ENCODE data around the gene AKAP14.
A peak's percentile ranks its signal among the peaks of the same experiment; 100 is the strongest.
"Not testable (repeated sequence)": the region's sequence is repeated elsewhere in the genome, so short reads cannot be mapped to it uniquely, and the experiment has no call there.

Gene AKAP14

DNA sequence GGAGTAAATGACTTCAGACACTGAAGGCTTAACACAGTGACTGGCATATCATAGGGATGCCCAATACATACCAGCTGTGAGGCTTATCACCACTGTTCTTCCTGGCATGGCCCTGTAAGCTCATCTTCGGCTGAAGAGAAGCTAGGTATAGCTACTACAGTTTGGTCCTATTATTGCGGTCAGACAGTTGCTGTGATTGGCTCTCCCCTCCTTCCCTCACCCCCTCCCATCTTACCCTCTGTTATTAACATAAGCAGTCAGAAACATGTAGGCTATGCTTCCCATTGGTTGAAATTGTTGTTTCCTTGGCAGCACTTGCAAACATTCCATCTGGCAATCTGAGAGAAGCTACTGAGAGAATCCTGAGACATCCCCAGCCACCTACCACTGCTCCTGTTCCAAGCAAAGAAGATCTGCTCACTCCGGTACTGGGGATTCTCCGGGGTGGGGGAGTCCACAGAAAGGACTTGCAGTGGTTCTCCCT, at the start of gene AKAP14:
Gene AKAP14 (plus strand): TSS at position 51 of the 484 bp plus-strand sequence. CDS start 7,331 bp downstream, outside the sequence.
- no peaks in the 10 kb centered on the region for H3K4me1 Mint-ChIP-seq
- H3K9me3 Mint-ChIP-seq: no peaks in the 10 kb centered on the region
- no peak within 1 kb of the TSS for H3K4me3 Mint-ChIP-seq
- no peak for ATAC-seq
- no peaks in the 10 kb centered on the region for H3K27me3 Mint-ChIP-seq
- DNase-seq: no peak
- H3K27ac Mint-ChIP-seq: no peak within 1 kb of the TSS

DNA sequence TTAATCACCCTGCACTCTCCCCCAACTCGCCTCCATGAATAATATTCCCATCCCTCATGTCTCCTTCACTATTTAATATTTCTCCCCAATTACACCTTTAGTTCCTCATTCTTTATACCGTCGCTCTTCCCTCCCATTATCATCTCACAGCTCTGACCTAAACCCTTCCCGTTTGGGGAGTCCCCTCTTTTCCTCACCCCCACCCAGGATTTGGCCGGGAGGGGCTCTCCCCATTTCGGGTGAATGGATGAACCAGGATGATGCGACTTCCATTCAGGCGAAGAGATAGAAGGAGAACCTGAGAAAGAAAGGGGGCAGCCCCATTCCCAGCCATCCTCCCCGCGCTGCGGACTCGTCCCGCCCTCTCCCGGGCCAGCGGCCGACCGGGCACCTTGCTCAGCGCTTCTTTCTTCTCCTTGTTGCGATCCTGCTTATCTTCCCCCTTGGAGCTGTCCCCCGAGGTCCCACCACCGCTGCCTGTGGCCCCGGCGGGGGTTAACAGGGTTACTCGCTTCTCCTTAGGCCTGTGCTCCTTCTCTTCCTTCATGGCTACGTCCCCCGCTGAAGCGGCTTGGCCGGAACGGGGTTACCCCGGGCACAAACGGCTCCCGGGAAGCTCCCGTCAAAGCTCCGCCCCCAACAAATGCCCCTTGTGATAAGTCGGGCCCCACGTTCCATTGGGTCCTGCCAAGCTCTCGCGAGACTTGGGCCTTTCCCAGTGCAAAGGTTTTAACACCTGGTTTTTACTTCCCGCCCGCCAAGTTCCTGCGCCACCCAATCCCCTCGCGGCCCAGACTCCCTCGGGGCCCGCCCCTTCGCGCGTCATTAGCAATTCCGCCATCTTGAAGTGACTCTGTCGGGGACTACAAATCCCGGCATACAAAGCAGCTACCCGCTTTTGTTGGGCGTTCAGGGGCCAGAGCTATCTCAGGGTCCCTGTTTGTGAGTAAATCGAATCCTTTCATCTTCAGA, 43.0 kb upstream of the AKAP14 start, which contains the start of gene UPF3B:
Gene UPF3B (minus strand): TSS at position 582 of the 972 bp plus-strand sequence. CDS start 35 bp downstream, at position 547.
- ATAC-seq (peak; percentile 97), DNase-seq (peak; percentile 89 to 95)
- peaks cover 8% of the 10 kb centered on the region for H3K27me3 Mint-ChIP-seq
- no peaks in the 10 kb centered on the region for H3K9me3 Mint-ChIP-seq
- H3K27ac Mint-ChIP-seq: peak within 1 kb of the TSS; percentile 99
- no peaks in the 10 kb centered on the region for H3K4me1 Mint-ChIP-seq
- peak within 1 kb of the TSS; percentile 98 to 99 for H3K4me3 Mint-ChIP-seq

DNA sequence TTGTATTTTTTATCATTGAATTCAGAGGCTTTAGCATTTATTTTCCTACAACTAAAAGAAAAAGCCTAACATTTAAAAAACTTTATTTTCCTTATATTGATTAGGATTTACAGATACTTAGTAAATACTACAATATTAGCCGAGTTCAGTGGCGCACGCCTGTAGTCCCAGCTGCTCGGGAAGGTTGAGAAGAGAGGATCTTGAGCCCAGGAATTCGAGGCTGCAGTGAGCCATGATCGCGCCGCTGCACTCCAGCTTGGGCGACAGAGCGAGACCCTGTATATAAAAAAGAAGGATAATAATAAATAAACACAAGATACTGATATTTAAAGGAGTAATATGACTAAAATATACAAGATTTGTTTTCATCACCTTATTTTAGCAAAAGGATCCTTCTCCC, 42.2 kb upstream of the AKAP14 start:
- no peak for ATAC-seq
- Mint-ChIP-seq H3K27ac (peak overlapping the region in 1 of 2 donors; percentile 99), H3K27me3 (peaks cover 8% of the 10 kb centered on the region), H3K4me3 (peak overlapping the region; percentile 98 to 99), H3K9me3 (no peaks in the 10 kb centered on the region), H3K4me1 (no peaks in the 10 kb centered on the region)
- no peak for DNase-seq

DNA sequence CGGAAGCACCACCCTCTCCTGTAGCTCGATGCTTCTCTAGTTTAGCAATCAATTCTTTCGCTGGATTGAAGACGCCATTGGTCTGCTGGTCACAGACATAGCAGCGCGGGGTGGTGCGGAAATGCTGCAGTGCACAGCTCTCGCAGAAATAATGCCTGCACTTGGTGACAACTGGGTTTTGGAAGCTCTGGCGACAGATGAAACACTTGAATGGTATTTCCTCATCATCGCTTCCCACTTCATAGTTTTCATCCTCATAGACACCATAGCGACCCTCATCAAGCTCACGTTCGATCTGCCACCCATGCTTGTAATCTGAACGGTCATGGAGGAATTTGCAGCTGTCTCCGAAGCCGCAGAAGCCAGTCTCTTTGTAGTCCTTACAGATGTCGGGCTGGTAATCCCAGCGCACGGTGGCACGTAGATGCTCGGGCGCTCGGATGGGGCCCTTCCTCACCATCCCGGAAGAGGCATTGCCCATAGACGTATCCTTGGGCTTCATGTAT, 25.0 kb upstream of the AKAP14 start:
- peaks cover 6% of the 10 kb centered on the region for H3K4me1 Mint-ChIP-seq
- no peaks in the 10 kb centered on the region for H3K9me3 Mint-ChIP-seq
- ATAC-seq (peak; percentile 34), DNase-seq (peak; percentile 8 to 26)
- H3K4me3 Mint-ChIP-seq: peak overlapping the region; percentile 91 to 99
- H3K27ac Mint-ChIP-seq: peak overlapping the region; percentile 95 to 98
- H3K27me3 Mint-ChIP-seq: no peaks in the 10 kb centered on the region

DNA sequence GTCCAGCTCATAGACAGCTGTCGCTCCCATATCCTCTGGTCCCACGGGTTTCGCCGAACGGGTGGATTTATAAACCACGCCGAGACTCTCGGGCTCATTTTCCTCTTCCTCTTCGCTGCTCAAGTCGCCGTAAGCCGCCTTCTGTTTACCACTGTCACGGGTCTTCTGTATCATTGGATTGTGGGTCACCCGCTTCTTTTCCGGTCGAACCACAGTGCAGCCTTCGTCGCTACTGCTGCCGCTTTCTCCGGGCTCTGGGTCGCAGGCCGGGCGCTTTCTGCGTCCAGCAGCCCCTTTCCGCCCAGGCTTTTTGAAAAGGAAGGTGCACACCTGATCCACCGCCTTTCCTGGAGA, 24.5 kb upstream of the AKAP14 start:
- DNase-seq (no peak), ATAC-seq (peak; percentile 58)
- H3K27me3 Mint-ChIP-seq: no peaks in the 10 kb centered on the region
- H3K27ac Mint-ChIP-seq: peak overlapping the region; percentile 95 to 98
- peak overlapping the region; percentile 91 to 99 for H3K4me3 Mint-ChIP-seq
- H3K9me3 Mint-ChIP-seq: no peaks in the 10 kb centered on the region
- H3K4me1 Mint-ChIP-seq: peaks cover 6% of the 10 kb centered on the region

DNA sequence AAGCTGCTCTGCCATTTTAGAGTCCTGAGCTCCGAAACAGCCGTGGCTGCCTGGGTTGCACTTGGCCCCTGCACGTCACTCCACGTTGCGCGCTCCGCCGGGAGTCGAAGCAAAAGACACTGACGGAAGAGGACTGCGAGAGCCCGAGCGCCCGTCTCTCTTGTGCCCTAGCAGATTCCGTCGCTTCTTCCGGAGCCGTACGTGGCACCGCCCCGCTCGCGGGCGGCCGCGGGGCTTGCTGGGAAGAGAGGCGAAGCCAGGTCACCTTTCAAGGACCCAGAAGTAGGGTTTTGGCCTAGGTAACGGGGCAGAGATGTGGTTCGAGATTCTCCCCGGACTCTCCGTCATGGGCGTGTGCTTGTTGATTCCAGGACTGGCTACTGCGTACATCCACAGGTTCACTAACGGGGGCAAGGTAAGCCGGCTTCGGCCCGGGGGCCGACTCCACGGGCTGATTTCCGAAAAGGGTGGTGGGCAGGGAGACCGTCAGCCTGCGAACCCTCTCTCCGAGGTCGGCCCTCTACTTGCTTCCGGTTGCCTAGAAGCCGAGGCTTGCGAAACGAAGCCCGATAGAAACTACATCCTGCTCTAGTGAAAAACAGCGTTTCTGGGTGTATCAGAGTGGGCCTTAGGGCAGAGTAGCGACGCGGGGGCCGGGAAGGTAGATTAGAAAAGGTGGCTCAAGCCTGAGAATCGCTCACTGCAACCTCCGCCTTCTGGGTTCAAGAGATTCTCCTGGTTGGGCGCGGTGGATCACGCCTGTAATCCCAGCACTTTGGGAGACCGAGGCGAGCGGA, 23.9 kb upstream of the AKAP14 start, which contains the start of the genes NDUFA1 and RNF113A:
Gene NDUFA1 (plus strand): TSS at position 234 of the 797 bp plus-strand sequence. CDS start 80 bp downstream, at position 314.
Gene RNF113A (minus strand): TSS at position 135 of the 797 bp plus-strand sequence. CDS start 120 bp downstream, at position 15.
- no peaks in the 10 kb centered on the region for H3K9me3 Mint-ChIP-seq
- no peaks in the 10 kb centered on the region for H3K27me3 Mint-ChIP-seq
- H3K27ac Mint-ChIP-seq: peak within 1 kb of the TSS; percentile 95 to 99
- peaks cover 6% of the 10 kb centered on the region for H3K4me1 Mint-ChIP-seq
- DNase-seq: peak; percentile 82 to 90
- peak; percentile 94 for ATAC-seq
- peak within 1 kb of the TSS; percentile 91 to 99 for H3K4me3 Mint-ChIP-seq

DNA sequence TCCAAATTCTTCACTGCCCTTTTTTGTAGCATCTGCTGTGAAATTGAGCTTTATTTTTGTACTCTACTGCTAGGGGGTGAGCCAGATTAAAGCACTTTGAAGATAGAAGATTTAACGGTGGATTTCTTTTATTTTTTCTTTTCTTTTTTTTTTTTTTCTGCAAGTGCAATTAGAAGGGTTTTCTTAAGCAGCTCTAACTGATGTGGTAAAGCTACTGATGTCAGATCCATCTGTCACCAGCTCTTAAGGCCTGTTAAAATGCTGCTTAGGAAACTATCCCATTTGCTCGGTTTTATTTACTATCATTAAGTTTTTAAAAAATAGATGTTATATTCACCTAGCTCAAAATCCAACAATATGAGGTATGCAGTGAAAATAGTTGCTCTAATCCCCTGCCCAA, 17.0 kb upstream of the AKAP14 start:
- DNase-seq (no peak), ATAC-seq (no peak)
- H3K4me3 Mint-ChIP-seq: no peak overlapping the region
- H3K9me3 Mint-ChIP-seq: no peaks in the 10 kb centered on the region
- peaks cover 25% of the 10 kb centered on the region for H3K4me1 Mint-ChIP-seq
- no peaks in the 10 kb centered on the region for H3K27me3 Mint-ChIP-seq
- H3K27ac Mint-ChIP-seq: peak overlapping the region in 1 of 2 donors; percentile 33

DNA sequence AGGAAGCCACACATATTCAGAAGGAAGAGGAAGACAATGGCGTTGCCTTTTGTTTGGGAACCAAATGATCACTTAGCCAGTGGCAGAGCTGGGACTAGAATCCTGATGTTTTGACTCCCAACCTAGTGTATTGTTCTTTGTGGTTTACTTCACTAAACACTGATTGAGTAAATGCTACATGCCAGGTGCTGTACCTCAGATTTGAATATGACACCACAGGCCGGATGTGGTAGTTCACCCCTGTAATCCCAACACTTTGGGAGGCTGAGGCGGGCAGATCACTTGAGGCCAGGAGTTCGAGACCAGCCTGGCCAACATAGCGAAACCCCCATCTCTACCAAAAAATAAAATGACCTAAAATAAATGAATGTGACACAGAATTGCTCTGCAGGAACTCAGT, 15.6 kb upstream of the AKAP14 start:
- DNase-seq: no peak

DNA sequence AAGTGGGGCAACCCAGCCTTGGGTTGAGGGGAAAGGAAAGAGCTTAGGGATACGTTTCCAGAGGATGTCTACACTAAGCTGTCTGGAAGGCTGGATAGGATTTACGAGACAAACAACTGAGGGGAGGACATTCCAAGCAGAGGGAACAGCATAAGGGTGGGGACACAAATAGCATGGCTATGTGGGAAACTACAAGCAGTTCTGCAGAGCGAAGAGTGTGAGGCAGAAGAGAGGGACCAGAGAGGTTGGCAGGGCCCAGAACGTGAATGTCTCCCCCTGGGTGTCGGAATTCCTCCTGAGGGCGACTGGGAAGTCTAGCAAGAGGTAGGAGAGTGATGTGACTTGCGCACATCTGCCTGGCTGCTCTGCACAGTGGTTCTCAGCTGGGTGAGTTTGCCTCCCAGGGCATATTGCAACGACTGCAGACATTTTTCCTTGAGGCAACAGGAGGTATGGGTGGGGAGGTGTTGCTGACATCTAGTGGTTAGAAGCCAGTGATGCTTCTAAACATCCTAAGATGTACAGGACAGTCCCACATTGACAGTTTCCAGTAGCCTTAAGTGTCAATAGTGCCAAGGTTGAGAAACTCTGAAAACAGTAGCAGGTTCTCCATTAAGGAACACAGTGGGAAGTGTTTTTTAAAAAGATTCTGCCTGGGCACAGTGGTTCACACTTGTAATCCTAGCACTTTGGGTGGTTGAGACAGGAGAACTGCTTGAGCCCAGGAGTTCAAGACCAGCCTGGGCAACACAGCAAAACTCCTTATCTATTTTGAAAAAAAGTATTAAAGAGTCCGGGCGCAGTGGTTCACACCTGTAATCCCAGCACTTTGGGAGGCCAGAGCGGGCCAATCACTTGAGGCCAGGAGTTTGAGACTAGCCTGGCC, 14.9 kb upstream of the AKAP14 start:
- peak; percentile 15 to 30 for DNase-seq
- Mint-ChIP-seq H3K4me1 (peaks cover 25% of the 10 kb centered on the region), H3K9me3 (no peaks in the 10 kb centered on the region), H3K27ac (no peak overlapping the region), H3K27me3 (no peaks in the 10 kb centered on the region), H3K4me3 (no peak overlapping the region)
- peak; percentile 94 for ATAC-seq

More for the DNA sequence above, 15.6 kb upstream of the AKAP14 start:
- Mint-ChIP-seq H3K27ac (no peak overlapping the region), H3K4me3 (no peak overlapping the region), H3K9me3 (no peaks in the 10 kb centered on the region), H3K27me3 (no peaks in the 10 kb centered on the region), H3K4me1 (peaks cover 25% of the 10 kb centered on the region)
- peak; percentile 23 for ATAC-seq

DNA sequence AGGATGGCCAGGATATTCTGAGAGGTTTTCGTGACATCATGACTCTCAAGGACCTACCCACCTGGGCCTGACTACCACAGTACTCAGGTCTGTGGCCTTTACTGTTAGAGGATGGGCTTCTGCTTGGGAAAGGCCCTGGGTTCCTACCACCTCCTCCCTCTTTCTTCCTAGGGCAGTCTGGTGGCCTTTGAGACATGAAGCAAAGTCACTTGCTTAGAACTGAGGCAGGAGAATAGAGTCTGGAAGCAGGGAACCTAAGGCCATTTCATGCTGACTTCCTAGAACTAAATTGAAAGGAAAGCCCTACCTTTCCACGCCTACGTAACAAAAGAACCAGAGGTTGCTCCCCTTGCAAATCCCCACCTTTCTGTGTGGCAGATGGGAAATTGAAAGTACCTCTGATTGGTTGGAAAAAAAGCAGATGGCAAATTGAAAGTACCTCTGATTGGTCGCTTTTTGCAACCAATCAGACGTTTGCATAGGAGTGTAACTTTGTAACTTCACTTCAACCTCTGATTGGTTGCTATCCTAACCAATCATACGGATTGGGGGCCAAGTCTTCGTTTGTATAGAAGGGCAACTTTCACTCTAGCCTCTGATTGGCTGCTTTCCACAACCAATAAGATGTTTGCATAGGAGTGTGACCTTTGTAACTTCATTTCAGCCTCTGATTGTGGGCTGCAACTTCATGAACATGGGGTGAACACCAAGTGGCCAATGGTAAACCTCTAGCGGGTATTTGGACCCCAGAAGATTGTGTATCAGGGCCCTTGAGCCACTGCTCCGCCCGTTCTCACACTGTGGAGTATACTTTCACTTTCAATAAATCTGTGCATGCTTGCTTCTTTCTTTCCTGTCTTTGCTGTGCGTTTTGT, 9.9 kb upstream of the AKAP14 start:
- peak; percentile 64 for ATAC-seq
- peak overlapping the region; percentile 33 to 37 for H3K4me3 Mint-ChIP-seq
- no peak overlapping the region for H3K27ac Mint-ChIP-seq
- peaks cover 9% of the 10 kb centered on the region for H3K4me1 Mint-ChIP-seq
- DNase-seq: peak; percentile 6 to 21
- no peaks in the 10 kb centered on the region for H3K9me3 Mint-ChIP-seq
- H3K27me3 Mint-ChIP-seq: peaks cover 7% of the 10 kb centered on the region

DNA sequence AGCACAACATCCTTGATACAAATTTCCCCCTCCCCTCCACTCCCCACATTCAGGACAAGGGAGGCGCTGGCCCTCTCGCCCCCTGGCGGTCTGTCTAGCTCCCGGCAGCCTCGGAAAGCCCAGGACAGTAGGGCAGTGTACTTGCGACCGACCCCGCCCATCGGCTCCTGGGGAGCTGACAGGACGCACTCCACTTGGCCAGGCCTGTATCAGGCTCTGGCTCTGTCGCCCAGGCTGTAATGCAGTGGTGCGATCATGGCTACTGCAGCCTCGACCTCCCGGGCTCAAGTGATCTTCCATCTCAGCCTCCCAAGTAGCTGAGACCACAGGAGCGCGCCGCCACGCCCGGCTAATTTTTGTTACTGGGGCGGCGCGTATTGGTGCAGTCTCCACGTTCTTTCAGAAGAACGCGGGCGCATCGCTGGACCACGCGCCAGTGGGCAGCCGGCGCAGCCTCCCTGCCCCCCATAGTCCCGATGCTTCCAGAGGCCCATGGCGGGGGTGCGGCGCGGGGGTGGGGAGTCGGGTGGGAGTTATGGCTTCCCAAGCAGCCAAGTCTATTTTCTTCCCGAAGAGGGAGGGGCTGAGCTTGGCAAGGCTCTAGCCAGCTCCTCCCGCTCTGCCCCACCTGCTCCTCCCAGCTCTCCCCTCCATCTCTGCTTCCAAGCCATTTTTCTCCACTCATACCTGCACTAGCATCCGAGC, 7.8 kb upstream of the AKAP14 start:
- no peak overlapping the region for H3K27ac Mint-ChIP-seq
- DNase-seq (peak; percentile 63 to 73), ATAC-seq (peak; percentile 95)
- peaks cover 7% of the 10 kb centered on the region for H3K27me3 Mint-ChIP-seq
- no peaks in the 10 kb centered on the region for H3K9me3 Mint-ChIP-seq
- peaks cover 9% of the 10 kb centered on the region for H3K4me1 Mint-ChIP-seq
- H3K4me3 Mint-ChIP-seq: peak overlapping the region; percentile 60 to 74

DNA sequence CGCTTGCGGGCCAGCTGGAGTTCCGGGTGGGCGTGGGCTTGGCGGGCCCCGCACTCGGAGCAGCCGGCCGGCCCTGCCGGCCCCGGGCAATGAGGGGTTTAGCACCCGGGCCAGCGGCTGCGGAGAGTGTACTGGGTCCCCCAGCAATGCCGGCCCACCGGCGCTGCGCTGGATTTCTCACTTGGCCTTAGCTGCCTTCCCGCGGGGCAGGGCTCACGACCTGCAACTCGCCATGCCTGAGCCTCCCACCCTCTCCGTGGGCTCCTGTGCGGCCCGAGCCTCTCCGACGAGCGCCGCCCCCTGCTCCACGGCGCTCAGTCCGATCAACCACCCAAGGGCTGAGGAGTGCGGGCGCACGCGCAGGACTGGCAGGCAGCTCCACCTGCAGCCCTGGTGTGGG, 5.1 kb upstream of the AKAP14 start:
- not testable (repeated sequence) for DNase-seq, H3K27me3 Mint-ChIP-seq, ATAC-seq, H3K4me1 Mint-ChIP-seq, H3K4me3 Mint-ChIP-seq, H3K9me3 Mint-ChIP-seq, H3K27ac Mint-ChIP-seq

Data from stimulated activated naive CD8-positive, alpha-beta T cell treated with anti-CD3 and anti-CD28 coated beads, Interleukin-15, amount 100 ng/mL, for 72 hours (primary cell).